HepG2 (cell line): ENCODE measurements around the gene UAP1L1. TPM values are rescaled to one million over a fixed set of nuclear protein-coding genes. Genes with fewer than 3 reads are reported as not detected.

Source experiments
- ARNT2 ChIP-seq: sonication (generic); formaldehyde crosslinking; IDR thresholded peaks from 2 replicates; pipeline ENCODE4 v1.8.0; 2022; ENCODE audit warnings: mild to moderate bottlenecking, low read depth, missing genetic modification reagents, moderate library complexity
- ELF3 ChIP-seq: IDR thresholded peaks from 2 replicates; pipeline ENCODE4 v1.6.1; 2016; ENCODE audit warnings: missing genetic modification reagents, missing compliant biosample characterization
- ETV5 ChIP-seq: IDR thresholded peaks from 2 replicates; pipeline ENCODE4 v1.6.1; 2018; ENCODE audit warnings: missing biosample characterization, missing genetic modification reagents, inconsistent platforms, borderline replicate concordance
- GLI4 ChIP-seq: sonication (generic); formaldehyde crosslinking; IDR thresholded peaks from 2 replicates; pipeline ENCODE4 v1.5.1; 2020; ENCODE audit warnings: missing genetic modification reagents, mild to moderate bottlenecking, moderate library complexity, borderline replicate concordance
- KAT8 ChIP-seq: IDR thresholded peaks from 2 replicates; pipeline ENCODE4 v1.6.1; 2016; ENCODE audit warnings: missing genetic modification reagents, missing compliant biosample characterization
- KLF12 ChIP-seq: sonication (generic); formaldehyde crosslinking; IDR thresholded peaks from 2 replicates; pipeline ENCODE4 v1.4.0; 2020; ENCODE audit warnings: missing genetic modification reagents, borderline replicate concordance
- SAP130 ChIP-seq: IDR thresholded peaks from 2 replicates; pipeline ENCODE4 v1.6.1; 2016; ENCODE audit warnings: low read depth
- STAG1 ChIP-seq: sonication (generic); formaldehyde crosslinking; IDR thresholded peaks from 2 replicates; pipeline ENCODE4 v1.4.0; 2020; ENCODE audit warnings: missing genetic modification reagents
- ZFX ChIP-seq: sonication (generic); formaldehyde crosslinking; IDR thresholded peaks from 2 replicates; pipeline ENCODE4 v1.4.0; 2020; ENCODE audit warnings: mild to moderate bottlenecking, low read depth, missing genetic modification reagents, moderate library complexity
- ZFYVE20 ChIP-seq: sonication (generic); formaldehyde crosslinking; IDR thresholded peaks from 2 replicates; pipeline ENCODE4 v1.8.0; 2023; ENCODE audit warnings: low read depth, mild to moderate bottlenecking, moderate library complexity, missing genetic modification reagents, borderline replicate concordance
- ZNF101 ChIP-seq: sonication (generic); formaldehyde crosslinking; IDR thresholded peaks from 2 replicates; pipeline ENCODE4 v1.4.0; 2020; ENCODE audit warnings: mild to moderate bottlenecking, low read depth, missing genetic modification reagents, borderline replicate concordance
- ZNF564 ChIP-seq: sonication (generic); formaldehyde crosslinking; IDR thresholded peaks from 2 replicates; pipeline ENCODE4 v1.8.1; 2023; ENCODE audit warnings: mild to moderate bottlenecking, missing genetic modification reagents
- ZNF782 ChIP-seq: sonication (generic); formaldehyde crosslinking; IDR thresholded peaks from 2 replicates; pipeline ENCODE4 v1.4.0; 2020; ENCODE audit warnings: missing genetic modification reagents, mild to moderate bottlenecking, borderline replicate concordance
- polyA plus RNA-seq, 8 experiments: library from polyadenylated mRNA; depleted of rRNA in 3 of 8; stranded (reverse) in 7 of 8; unstranded in 1 of 8; fragments of >200 nt; fragmentation: Illumina TruSeq in 4 of 8; extraction: Trizol in 4 of 8; gene quantifications; 2 replicates each; pipeline versions ENCODE4 v1.2.1 to v1.2.3, GENCODE V29; 2011 to 2016; ENCODE audit warnings: low read depth in 4 of 8, missing spikeins in 1 of 8, mixed read lengths in 1 of 8; ENCODE audit not compliant: insufficient read depth in 1 of 8
- total RNA-seq, 5 experiments: library from RNA; depleted of rRNA; stranded (reverse); fragments of >200 nt; fragmentation: Illumina TruSeq; extraction: Trizol; gene quantifications; 2 replicates each; pipeline ENCODE4 v1.2.3, GENCODE V29; 2016; ENCODE audit warnings: low read depth in 1 of 5
- TF ChIP-seq, protein P1 (sequence below): sonication (generic); formaldehyde crosslinking; IDR thresholded peaks from 2 replicates; pipeline ENCODE4 v1.5.0; 2020; ENCODE audit warnings: mild to moderate bottlenecking, missing genetic modification reagents, moderate library complexity
- TF ChIP-seq, protein P2 (sequence below): sonication (generic); IDR thresholded peaks from 2 replicates; pipeline ENCODE4 v1.6.1; 2016; ENCODE audit warnings: low read depth, borderline replicate concordance
- TF ChIP-seq, protein P3 (sequence below): sonication (generic); formaldehyde crosslinking; IDR thresholded peaks from 2 replicates; pipeline ENCODE4 v1.4.0; 2020; ENCODE audit warnings: missing genetic modification reagents
- TF ChIP-seq, protein P4 (sequence below): sonication (generic); formaldehyde crosslinking; IDR thresholded peaks from 2 replicates; pipeline ENCODE4 v1.4.0; 2020; ENCODE audit warnings: missing genetic modification reagents
- TF ChIP-seq, protein P5 (sequence below): sonication (generic); formaldehyde crosslinking; IDR thresholded peaks from 2 replicates; pipeline ENCODE4 v1.4.0; 2020; ENCODE audit warnings: missing genetic modification reagents

UAP1L1 gene
- total and polyA plus RNA-seq, 2 of the 13 experiments (the other 11 are each of a cell fraction or from before 2014, with no cell fraction given) = 5.4 to 6.4 TPM

DNA sequence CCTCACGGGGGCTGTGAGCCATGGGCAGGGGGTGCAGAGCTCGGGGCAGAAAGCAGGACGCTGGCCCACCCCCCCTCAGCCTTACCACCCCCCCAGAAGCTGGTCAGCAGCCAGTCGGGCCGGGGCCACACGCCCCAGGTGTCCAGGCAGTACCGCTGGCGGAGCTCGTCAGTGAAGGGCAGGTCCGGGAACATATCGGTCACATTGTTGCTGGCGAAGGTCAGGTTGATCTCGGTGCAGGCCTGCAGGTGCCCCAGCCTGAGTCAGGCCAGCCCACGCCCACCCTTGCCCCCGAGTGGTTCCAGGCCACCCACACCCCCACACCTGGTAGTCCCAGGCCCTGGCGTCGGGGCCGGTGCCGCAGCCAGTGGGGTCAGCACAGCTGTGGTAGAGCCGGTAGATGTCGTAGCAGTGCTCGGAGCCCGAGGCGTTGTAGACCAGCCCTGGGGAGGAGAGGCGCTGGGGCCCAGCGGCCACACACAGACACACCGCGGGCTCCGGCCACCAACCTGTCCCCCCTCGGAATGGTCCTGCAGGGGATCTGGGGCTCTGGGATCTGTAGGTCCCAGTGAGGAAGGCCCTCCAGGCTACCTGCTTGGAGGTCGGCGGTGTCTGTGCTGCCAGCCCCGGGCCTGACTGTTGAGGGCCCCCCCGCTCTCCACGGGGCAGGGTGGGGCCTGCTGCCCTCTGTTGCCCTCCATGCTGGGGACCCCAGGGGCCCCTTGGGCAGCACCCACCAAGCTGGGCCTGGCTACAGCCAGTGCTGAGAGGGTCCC lies 34.7 kb downstream of the UAP1L1 start (continued):
- no peak for TF ChIP-seq KLF12 (CRISPR knock-in tag)
- TF ChIP-seq, protein P1, sequence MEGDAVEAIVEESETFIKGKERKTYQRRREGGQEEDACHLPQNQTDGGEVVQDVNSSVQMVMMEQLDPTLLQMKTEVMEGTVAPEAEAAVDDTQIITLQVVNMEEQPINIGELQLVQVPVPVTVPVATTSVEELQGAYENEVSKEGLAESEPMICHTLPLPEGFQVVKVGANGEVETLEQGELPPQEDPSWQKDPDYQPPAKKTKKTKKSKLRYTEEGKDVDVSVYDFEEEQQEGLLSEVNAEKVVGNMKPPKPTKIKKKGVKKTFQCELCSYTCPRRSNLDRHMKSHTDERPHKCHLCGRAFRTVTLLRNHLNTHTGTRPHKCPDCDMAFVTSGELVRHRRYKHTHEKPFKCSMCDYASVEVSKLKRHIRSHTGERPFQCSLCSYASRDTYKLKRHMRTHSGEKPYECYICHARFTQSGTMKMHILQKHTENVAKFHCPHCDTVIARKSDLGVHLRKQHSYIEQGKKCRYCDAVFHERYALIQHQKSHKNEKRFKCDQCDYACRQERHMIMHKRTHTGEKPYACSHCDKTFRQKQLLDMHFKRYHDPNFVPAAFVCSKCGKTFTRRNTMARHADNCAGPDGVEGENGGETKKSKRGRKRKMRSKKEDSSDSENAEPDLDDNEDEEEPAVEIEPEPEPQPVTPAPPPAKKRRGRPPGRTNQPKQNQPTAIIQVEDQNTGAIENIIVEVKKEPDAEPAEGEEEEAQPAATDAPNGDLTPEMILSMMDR (CRISPR knock-in tag) = peak; percentile 68
- TF ChIP-seq GLI4 (CRISPR knock-in tag) = no peak
- TF ChIP-seq KAT8 (CRISPR knock-in tag) = 0 out of 2 replicates have a peak, but pooled peaks have one; percentile 26
- no peak for TF ChIP-seq ZNF101 (CRISPR knock-in tag)
- TF ChIP-seq ELF3 (CRISPR knock-in tag) = no peak
- peak; percentile 46; the same call in 1 of the 2 replicates for TF ChIP-seq SAP130
- peak; percentile 61; the same call in 1 of the 2 replicates for TF ChIP-seq ZNF564 (CRISPR knock-in tag)
- TF ChIP-seq, protein P2, sequence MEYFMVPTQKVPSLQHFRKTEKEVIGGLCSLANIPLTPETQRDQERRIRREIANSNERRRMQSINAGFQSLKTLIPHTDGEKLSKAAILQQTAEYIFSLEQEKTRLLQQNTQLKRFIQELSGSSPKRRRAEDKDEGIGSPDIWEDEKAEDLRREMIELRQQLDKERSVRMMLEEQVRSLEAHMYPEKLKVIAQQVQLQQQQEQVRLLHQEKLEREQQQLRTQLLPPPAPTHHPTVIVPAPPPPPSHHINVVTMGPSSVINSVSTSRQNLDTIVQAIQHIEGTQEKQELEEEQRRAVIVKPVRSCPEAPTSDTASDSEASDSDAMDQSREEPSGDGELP = peak; percentile 36; the same call in 1 of the 2 replicates
- no peak for TF ChIP-seq ETV5
- TF ChIP-seq ZFYVE20 (CRISPR knock-in tag) = no peak
- no peak for TF ChIP-seq ARNT2 (CRISPR knock-in tag)
- TF ChIP-seq, protein P3, sequence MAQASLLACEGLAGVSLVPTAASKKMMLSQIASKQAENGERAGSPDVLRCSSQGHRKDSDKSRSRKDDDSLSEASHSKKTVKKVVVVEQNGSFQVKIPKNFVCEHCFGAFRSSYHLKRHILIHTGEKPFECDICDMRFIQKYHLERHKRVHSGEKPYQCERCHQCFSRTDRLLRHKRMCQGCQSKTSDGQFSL (CRISPR knock-in tag) = 0 out of 2 replicates have a peak, but pooled peaks have one; percentile 41
- TF ChIP-seq ZNF782 = no peak
- peak; percentile 40 for TF ChIP-seq STAG1 (CRISPR knock-in tag)
- TF ChIP-seq, protein P4, sequence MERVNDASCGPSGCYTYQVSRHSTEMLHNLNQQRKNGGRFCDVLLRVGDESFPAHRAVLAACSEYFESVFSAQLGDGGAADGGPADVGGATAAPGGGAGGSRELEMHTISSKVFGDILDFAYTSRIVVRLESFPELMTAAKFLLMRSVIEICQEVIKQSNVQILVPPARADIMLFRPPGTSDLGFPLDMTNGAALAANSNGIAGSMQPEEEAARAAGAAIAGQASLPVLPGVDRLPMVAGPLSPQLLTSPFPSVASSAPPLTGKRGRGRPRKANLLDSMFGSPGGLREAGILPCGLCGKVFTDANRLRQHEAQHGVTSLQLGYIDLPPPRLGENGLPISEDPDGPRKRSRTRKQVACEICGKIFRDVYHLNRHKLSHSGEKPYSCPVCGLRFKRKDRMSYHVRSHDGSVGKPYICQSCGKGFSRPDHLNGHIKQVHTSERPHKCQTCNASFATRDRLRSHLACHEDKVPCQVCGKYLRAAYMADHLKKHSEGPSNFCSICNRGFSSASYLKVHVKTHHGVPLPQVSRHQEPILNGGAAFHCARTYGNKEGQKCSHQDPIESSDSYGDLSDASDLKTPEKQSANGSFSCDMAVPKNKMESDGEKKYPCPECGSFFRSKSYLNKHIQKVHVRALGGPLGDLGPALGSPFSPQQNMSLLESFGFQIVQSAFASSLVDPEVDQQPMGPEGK (CRISPR knock-in tag) = peak; percentile 43; the same call in 1 of the 2 replicates
- TF ChIP-seq, protein P5, sequence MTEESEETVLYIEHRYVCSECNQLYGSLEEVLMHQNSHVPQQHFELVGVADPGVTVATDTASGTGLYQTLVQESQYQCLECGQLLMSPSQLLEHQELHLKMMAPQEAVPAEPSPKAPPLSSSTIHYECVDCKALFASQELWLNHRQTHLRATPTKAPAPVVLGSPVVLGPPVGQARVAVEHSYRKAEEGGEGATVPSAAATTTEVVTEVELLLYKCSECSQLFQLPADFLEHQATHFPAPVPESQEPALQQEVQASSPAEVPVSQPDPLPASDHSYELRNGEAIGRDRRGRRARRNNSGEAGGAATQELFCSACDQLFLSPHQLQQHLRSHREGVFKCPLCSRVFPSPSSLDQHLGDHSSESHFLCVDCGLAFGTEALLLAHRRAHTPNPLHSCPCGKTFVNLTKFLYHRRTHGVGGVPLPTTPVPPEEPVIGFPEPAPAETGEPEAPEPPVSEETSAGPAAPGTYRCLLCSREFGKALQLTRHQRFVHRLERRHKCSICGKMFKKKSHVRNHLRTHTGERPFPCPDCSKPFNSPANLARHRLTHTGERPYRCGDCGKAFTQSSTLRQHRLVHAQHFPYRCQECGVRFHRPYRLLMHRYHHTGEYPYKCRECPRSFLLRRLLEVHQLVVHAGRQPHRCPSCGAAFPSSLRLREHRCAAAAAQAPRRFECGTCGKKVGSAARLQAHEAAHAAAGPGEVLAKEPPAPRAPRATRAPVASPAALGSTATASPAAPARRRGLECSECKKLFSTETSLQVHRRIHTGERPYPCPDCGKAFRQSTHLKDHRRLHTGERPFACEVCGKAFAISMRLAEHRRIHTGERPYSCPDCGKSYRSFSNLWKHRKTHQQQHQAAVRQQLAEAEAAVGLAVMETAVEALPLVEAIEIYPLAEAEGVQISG = no peak
- peak; percentile 87 for TF ChIP-seq ZFX (CRISPR knock-in tag)
